ENCODE results near the gene ANKRD13A. TPM values are rescaled to one million over a fixed set of nuclear protein-coding genes. Genes with fewer than 3 reads are reported as not detected.

Gene ANKRD13A
- total and polyA plus RNA-seq, 9 donors, result 18.3 to 53.4 (median 35.2) TPM

DNA sequence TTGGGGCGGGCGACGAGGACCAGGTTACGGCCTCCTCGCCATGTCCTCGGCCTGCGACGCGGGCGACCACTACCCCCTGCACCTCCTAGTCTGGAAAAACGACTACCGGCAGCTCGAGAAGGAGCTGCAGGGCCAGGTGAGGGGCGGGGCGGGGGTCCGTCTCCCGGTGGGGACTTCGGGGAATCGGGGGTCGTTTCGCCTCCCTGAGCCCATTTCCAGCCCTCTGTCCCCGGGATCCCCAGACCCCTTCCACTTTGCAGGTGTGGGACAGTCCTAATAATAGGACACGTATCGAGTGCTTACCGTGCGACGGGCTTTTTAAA is 380 bp downstream of the ANKRD13A start:
- no peaks in the 10 kb centered on the region for H3K9me3 ChIP-seq
- peak in 2 of 5 donors; percentile 21 to 49 for DNase-seq
- peak overlapping the region; percentile 71 for H3K4me3 ChIP-seq
- TF ChIP-seq, protein P1, sequence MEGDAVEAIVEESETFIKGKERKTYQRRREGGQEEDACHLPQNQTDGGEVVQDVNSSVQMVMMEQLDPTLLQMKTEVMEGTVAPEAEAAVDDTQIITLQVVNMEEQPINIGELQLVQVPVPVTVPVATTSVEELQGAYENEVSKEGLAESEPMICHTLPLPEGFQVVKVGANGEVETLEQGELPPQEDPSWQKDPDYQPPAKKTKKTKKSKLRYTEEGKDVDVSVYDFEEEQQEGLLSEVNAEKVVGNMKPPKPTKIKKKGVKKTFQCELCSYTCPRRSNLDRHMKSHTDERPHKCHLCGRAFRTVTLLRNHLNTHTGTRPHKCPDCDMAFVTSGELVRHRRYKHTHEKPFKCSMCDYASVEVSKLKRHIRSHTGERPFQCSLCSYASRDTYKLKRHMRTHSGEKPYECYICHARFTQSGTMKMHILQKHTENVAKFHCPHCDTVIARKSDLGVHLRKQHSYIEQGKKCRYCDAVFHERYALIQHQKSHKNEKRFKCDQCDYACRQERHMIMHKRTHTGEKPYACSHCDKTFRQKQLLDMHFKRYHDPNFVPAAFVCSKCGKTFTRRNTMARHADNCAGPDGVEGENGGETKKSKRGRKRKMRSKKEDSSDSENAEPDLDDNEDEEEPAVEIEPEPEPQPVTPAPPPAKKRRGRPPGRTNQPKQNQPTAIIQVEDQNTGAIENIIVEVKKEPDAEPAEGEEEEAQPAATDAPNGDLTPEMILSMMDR (IDR thresholded peaks at IDR 0.05), result no peak
- TF ChIP-seq POLR2A (IDR thresholded peaks at IDR 0.05) (no peak), EP300 (IDR thresholded peaks at IDR 0.05) (no peak)
- H3K36me3 ChIP-seq, result no peaks in the 10 kb centered on the region
- peak overlapping the region in 1 of 2 donors; percentile 74 for H3K27ac ChIP-seq
- WGBS, 3 donors, result 0 to 1% (median 1%) methylated on average over 22 to 27 of the region's 27 CpGs
- H3K27me3 ChIP-seq, result no peaks in the 10 kb centered on the region
- intact Hi-C loops (cut with DNase I), result loop anchor here in 2 of 4 donors (5.0 to 10.0 kb wide), 2 partner anchors 65 to 67 kb away; no protein-coding TSS in a partner anchor
- peaks cover 7% of the 10 kb centered on the region for H3K4me1 ChIP-seq (ENCODE audit: insufficient read depth)

DNA sequence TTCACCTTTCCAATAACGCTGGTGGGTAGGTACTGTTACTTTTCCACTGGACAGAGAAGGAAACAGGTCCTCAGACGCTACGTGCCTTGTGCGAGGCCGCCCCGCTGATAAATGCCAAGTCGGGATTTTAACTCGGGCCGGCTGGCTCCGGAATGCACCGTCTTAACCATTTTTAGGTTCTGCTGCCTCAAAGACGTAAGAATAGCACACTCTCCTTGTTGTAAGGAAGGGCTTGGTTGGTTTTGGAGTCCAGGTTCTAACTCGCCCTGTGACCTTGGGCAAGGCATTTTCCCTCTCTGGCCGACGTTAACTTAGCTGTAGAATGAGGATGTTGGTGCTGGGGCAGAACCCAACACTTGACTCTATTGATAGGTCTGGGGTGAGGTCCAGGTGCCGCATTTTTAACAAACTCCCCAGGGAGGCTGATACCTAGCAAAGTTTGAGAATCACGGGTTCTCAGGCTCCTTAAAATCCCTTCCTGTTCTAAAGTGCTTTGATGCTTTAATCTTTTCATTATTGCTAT is 814 bp downstream of the ANKRD13A start:
- 3 to 4% (median 4%) methylated on average over 17 of the region's 17 CpGs for WGBS, 3 donors
- TF ChIP-seq POLR2A (IDR thresholded peaks at IDR 0.05) (no peak), EP300 (IDR thresholded peaks at IDR 0.05) (no peak)
- TF ChIP-seq, protein P1 (IDR thresholded peaks at IDR 0.05), result no peak
- H3K27me3 ChIP-seq, result no peaks in the 10 kb centered on the region
- H3K27ac ChIP-seq, result no peak overlapping the region
- H3K9me3 ChIP-seq, result no peaks in the 10 kb centered on the region
- H3K4me1 ChIP-seq (ENCODE audit: insufficient read depth), result peaks cover 7% of the 10 kb centered on the region
- DNase-seq, result peak; percentile 25 to 66 (median 35)
- intact Hi-C loops (cut with DNase I), result loop anchor here in 2 of 4 donors (5.0 to 10.0 kb wide), 2 partner anchors 65 to 68 kb away; no protein-coding TSS in a partner anchor
- H3K4me3 ChIP-seq, result peak overlapping the region; percentile 71
- no peaks in the 10 kb centered on the region for H3K36me3 ChIP-seq

DNA sequence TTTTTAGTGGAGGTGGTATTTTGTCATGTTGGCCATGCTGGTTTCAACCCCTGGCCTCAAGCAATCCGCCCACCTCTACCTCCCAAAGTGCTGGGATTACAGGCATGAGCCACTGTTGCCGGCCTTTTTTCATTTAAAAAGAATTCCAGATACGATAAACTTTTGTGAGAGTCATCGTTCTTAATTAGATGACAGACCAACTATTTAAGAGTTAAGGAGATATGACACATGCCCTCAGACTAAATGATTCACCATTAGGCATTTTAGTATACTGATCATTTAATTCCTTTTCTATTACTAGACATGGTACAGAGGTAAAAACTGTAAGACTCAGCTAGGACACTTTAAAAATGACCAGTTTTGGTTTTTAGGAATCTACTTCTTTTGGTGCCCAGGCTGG is 2.4 kb downstream of the ANKRD13A start:
- TF ChIP-seq POLR2A (IDR thresholded peaks at IDR 0.05), result no peak
- TF ChIP-seq EP300 (IDR thresholded peaks at IDR 0.05), result no peak
- TF ChIP-seq, protein P1 (IDR thresholded peaks at IDR 0.05), result no peak
- Histone ChIP-seq H3K36me3 (no peaks in the 10 kb centered on the region), H3K4me3 (no peak overlapping the region), H3K4me1 (ENCODE audit: insufficient read depth) (peaks cover 7% of the 10 kb centered on the region), H3K27ac (no peak overlapping the region), H3K9me3 (no peaks in the 10 kb centered on the region), H3K27me3 (no peaks in the 10 kb centered on the region)
- intact Hi-C loops (cut with DNase I), result no loop called here
- no peak for DNase-seq
- WGBS, 3 donors, result 62 to 86% (median 74%) methylated on average over 4 of the region's 4 CpGs

DNA sequence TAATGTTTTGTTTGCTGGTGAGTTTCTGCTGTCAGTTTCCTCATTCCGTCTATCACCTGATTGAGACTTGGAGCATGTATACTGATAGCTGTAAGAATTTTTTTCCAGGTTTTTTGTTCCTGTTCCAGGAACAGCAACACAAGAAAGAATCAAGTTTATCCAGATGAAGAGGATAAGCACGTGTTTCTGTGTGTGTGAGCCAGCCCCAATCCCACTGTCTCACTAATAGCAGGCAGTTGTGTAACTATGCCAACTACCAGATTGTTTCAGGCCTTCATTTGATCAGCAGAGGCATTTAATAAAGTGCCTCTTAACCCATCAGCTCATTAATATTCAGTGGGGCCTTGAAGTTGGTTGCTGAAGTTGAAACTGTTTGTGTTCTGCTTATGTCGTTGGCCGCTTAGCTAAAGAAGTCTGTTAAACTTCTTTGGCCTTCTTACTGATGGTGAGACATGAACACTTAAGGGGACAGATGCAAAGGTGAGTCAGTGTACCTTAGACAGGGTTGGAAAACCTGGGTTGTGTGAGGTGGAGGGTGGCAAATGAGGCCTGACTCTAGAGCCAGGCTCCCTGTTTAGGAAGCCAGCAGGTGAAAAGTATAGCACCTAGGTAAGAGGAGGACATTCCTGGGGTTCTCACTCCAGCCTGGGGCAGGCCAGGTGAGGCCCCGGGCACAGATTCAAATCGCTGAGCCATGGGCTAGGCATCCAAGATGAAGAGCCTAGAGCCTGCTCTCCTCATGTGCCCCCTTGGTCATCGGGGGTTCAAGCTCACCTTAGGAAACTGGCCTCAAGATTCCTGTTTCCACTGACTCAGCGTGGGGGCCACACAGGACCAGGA is 3.7 kb downstream of the ANKRD13A start:
- peaks cover 7% of the 10 kb centered on the region for H3K4me1 ChIP-seq (ENCODE audit: insufficient read depth)
- 84 to 88% (median 87%) methylated on average over 8 of the region's 8 CpGs for WGBS, 3 donors
- no peak for DNase-seq
- no peaks in the 10 kb centered on the region for H3K27me3 ChIP-seq
- H3K4me3 ChIP-seq, result no peak overlapping the region
- TF ChIP-seq POLR2A (IDR thresholded peaks at IDR 0.05) (no peak), EP300 (IDR thresholded peaks at IDR 0.05) (no peak)
- TF ChIP-seq, protein P1 (IDR thresholded peaks at IDR 0.05), result no peak
- intact Hi-C loops (cut with DNase I), result no loop called here
- no peaks in the 10 kb centered on the region for H3K36me3 ChIP-seq
- no peaks in the 10 kb centered on the region for H3K9me3 ChIP-seq
- no peak overlapping the region for H3K27ac ChIP-seq

All from ovary (tissue), 9 donors.